HepG2 (cell line): ENCODE data around the gene GPBAR1. TPM values are rescaled to one million over a fixed set of nuclear protein-coding genes. Genes with fewer than 3 reads are reported as not detected.

ENCODE experiments used
- ADNP ChIP-seq: sonication (generic); formaldehyde crosslinking; IDR thresholded peaks from 2 replicates; pipeline ENCODE4 v1.4.0; 2020; ENCODE audit warnings: missing genetic modification reagents
- BORCS8-MEF2B ChIP-seq: sonication (generic); formaldehyde crosslinking; IDR thresholded peaks from 2 replicates; pipeline ENCODE4 v1.8.0; 2022; ENCODE audit warnings: mild to moderate bottlenecking, missing genetic modification reagents
- CHD4 ChIP-seq: fragments of 200-600 bp; sonication (generic); IDR thresholded peaks from 2 replicates; pipeline ENCODE4 v1.7.0; 2017; ENCODE audit warnings: mild to moderate bottlenecking, low read length, borderline replicate concordance
- EED ChIP-seq: sonication (generic); formaldehyde crosslinking; IDR thresholded peaks from 2 replicates; pipeline ENCODE4 v1.5.0; 2020; ENCODE audit warnings: mild to moderate bottlenecking, missing genetic modification reagents
- GLI4 ChIP-seq: sonication (generic); formaldehyde crosslinking; IDR thresholded peaks from 2 replicates; pipeline ENCODE4 v1.5.1; 2020; ENCODE audit warnings: missing genetic modification reagents, mild to moderate bottlenecking, moderate library complexity, borderline replicate concordance
- KDM4B ChIP-seq: sonication (generic); formaldehyde crosslinking; IDR thresholded peaks from 2 replicates; pipeline ENCODE4 v1.4.0; 2020; ENCODE audit warnings: missing genetic modification reagents
- NR2F1 ChIP-seq, 2 experiments: fragments of 450-650 bp in 1 of 2; formaldehyde crosslinking in 1 of 2; IDR thresholded peaks; 2 replicates each; pipeline versions ENCODE4 v1.5.0 to v1.6.1; 2016 to 2020; ENCODE audit warnings: mild to moderate bottlenecking in 1 of 2, missing compliant biosample characterization in 1 of 2, missing genetic modification reagents in 1 of 2, moderate library complexity in 1 of 2
- RAD21 ChIP-seq: fragments of 450-650 bp; formaldehyde crosslinking; IDR thresholded peaks from 2 replicates; pipeline ENCODE4 v1.5.0; 2020; ENCODE audit warnings: mild to moderate bottlenecking
- RXRA ChIP-seq: sonication (generic); formaldehyde crosslinking; IDR thresholded peaks from 2 replicates; pipeline ENCODE4 v1.5.1; 2020; ENCODE audit warnings: missing genetic modification reagents
- SCMH1 ChIP-seq: sonication (generic); formaldehyde crosslinking; IDR thresholded peaks from 2 replicates; pipeline ENCODE4 v1.9.0; 2021; ENCODE audit warnings: missing genetic modification reagents, mild to moderate bottlenecking, borderline replicate concordance
- SMAD1 ChIP-seq: sonication (generic); formaldehyde crosslinking; IDR thresholded peaks from 2 replicates; pipeline ENCODE4 v1.4.0; 2020; ENCODE audit warnings: missing genetic modification reagents, low read depth, mild to moderate bottlenecking, borderline replicate concordance
- TMF1 ChIP-seq: sonication (generic); formaldehyde crosslinking; IDR thresholded peaks from 2 replicates; pipeline ENCODE4 v1.8.1; 2022; ENCODE audit warnings: low read depth, missing genetic modification reagents
- XRCC5 ChIP-seq: fragments of 200-400 bp; formaldehyde crosslinking; optimal IDR thresholded peaks from 2 replicates; pipeline ENCODE3; 2017; ENCODE audit warnings: mild to moderate bottlenecking, low read length
- ZFYVE20 ChIP-seq: sonication (generic); formaldehyde crosslinking; IDR thresholded peaks from 2 replicates; pipeline ENCODE4 v1.8.0; 2023; ENCODE audit warnings: low read depth, mild to moderate bottlenecking, moderate library complexity, missing genetic modification reagents, borderline replicate concordance
- ZNF124 ChIP-seq: sonication (generic); formaldehyde crosslinking; IDR thresholded peaks from 2 replicates; pipeline ENCODE4 v1.4.0; 2020; ENCODE audit warnings: missing genetic modification reagents
- ZNF44 ChIP-seq: sonication (generic); formaldehyde crosslinking; IDR thresholded peaks from 2 replicates; pipeline ENCODE4 v1.5.1; 2020; ENCODE audit warnings: mild to moderate bottlenecking, missing genetic modification reagents
- ZNF530 ChIP-seq: sonication (generic); formaldehyde crosslinking; IDR thresholded peaks from 2 replicates; pipeline ENCODE4 v1.5.0; 2020; ENCODE audit warnings: low read depth, mild to moderate bottlenecking, missing genetic modification reagents
- ZNF564 ChIP-seq: sonication (generic); formaldehyde crosslinking; IDR thresholded peaks from 2 replicates; pipeline ENCODE4 v1.8.1; 2023; ENCODE audit warnings: mild to moderate bottlenecking, missing genetic modification reagents
- ZNF598 ChIP-seq: sonication (generic); formaldehyde crosslinking; IDR thresholded peaks from 2 replicates; pipeline ENCODE4 v1.5.1; 2020; ENCODE audit warnings: mild to moderate bottlenecking, missing genetic modification reagents, borderline replicate concordance
- polyA plus RNA-seq, 8 experiments: library from polyadenylated mRNA; depleted of rRNA in 3 of 8; stranded (reverse) in 7 of 8; unstranded in 1 of 8; fragments of >200 nt; fragmentation: Illumina TruSeq in 4 of 8; extraction: Trizol in 4 of 8; gene quantifications; 2 replicates each; pipeline versions ENCODE4 v1.2.1 to v1.2.3, GENCODE V29; 2011 to 2016; ENCODE audit warnings: low read depth in 4 of 8, missing spikeins in 1 of 8, mixed read lengths in 1 of 8; ENCODE audit not compliant: insufficient read depth in 1 of 8
- total RNA-seq, 5 experiments: library from RNA; depleted of rRNA; stranded (reverse); fragments of >200 nt; fragmentation: Illumina TruSeq; extraction: Trizol; gene quantifications; 2 replicates each; pipeline ENCODE4 v1.2.3, GENCODE V29; 2016; ENCODE audit warnings: low read depth in 1 of 5
- TF ChIP-seq, protein P1 (sequence below): sonication (generic); formaldehyde crosslinking; conservative IDR thresholded peaks from 2 replicates; pipeline ENCODE4 v1.5.0; 2020; ENCODE audit warnings: missing genetic modification reagents
- TF ChIP-seq, protein P2 (sequence below): sonication (generic); formaldehyde crosslinking; IDR thresholded peaks from 2 replicates; pipeline ENCODE4 v1.9.0; 2021; ENCODE audit warnings: missing genetic modification reagents, borderline replicate concordance
- TF ChIP-seq, protein P3 (sequence below): sonication (generic); formaldehyde crosslinking; IDR thresholded peaks from 2 replicates; pipeline ENCODE4 v1.8.1; 2023; ENCODE audit warnings: mild to moderate bottlenecking, missing genetic modification reagents, borderline replicate concordance
- TF ChIP-seq, protein P4 (sequence below): sonication (generic); formaldehyde crosslinking; IDR thresholded peaks from 2 replicates; pipeline ENCODE4 v1.4.0; 2020; ENCODE audit warnings: missing genetic modification reagents

Gene GPBAR1
- total and polyA plus RNA-seq, 2 of the 13 experiments (the other 11 are each of a cell fraction or from before 2014, with no cell fraction given): 0.05 to 0.09 TPM

DNA sequence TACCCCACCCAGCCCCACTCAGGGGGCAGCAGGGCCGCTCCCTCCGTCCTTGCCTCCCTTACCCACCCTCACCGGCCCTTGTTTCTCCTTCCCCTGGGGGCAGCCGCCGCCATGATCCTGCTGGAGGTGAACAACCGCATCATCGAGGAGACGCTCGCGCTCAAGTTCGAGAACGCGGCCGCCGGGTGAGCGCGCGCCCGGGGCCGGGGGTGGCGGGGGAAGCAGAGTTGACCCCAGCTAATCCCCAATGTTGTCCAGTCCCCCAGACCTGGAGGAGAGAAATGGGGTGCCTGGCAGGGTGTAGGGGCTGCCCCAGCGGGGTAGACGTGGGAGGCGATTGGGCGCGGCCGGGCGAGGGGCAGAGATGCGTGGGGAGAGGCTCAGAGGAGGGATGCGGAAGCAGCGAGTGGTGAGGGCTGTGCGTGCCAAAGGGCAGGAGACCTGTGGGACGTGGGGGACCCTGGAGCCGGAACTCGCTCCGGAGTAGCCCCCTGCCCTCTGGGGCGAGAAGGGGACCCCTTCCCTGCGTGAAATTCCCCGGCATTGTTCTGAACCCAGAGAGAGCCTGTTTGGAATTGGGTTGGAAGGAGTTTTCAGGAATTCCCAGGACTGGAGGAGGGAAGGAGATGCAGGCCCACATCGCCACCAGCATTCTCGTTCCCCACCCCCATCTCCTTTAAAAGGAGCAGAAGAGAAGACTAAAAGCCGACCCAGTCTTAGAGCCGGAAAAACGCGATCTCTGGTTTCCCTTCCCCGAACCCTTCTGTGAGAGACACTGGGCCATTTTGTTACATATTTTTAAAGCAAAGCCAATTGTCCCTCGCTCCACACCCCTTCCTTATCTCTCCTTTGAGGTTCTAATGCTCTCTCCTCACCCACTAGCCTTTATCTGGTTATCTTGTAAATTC lies 43.2 kb upstream of the GPBAR1 start (continued):
- TF ChIP-seq KDM4B (no peak), EED (no peak), ADNP (CRISPR knock-in tag) (no peak), ZNF598 (CRISPR knock-in tag) (no peak), TMF1 (CRISPR knock-in tag) (no peak), ZNF124 (CRISPR knock-in tag) (no peak), NR2F1 (CRISPR knock-in tag; IDR thresholded peaks at IDR 0.05) (no peak), CHD4 (no peak), ZNF44 (CRISPR knock-in tag) (no peak), XRCC5 (peak; percentile 24), SMAD1 (CRISPR knock-in tag) (no peak), RXRA (CRISPR knock-in tag) (no peak), ZNF564 (CRISPR knock-in tag) (no peak), SCMH1 (CRISPR knock-in tag) (no peak), BORCS8-MEF2B (CRISPR knock-in tag) (no peak; the same call in 1 of the 2 replicates), ZNF530 (CRISPR knock-in tag) (no peak), ZFYVE20 (CRISPR knock-in tag) (no peak), GLI4 (no peak), RAD21 (CRISPR knock-in tag) (no peak)
- TF ChIP-seq, protein P1, sequence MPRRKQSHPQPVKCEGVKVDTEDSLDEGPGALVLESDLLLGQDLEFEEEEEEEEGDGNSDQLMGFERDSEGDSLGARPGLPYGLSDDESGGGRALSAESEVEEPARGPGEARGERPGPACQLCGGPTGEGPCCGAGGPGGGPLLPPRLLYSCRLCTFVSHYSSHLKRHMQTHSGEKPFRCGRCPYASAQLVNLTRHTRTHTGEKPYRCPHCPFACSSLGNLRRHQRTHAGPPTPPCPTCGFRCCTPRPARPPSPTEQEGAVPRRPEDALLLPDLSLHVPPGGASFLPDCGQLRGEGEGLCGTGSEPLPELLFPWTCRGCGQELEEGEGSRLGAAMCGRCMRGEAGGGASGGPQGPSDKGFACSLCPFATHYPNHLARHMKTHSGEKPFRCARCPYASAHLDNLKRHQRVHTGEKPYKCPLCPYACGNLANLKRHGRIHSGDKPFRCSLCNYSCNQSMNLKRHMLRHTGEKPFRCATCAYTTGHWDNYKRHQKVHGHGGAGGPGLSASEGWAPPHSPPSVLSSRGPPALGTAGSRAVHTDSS (CRISPR knock-in tag): no peak
- TF ChIP-seq, protein P2, sequence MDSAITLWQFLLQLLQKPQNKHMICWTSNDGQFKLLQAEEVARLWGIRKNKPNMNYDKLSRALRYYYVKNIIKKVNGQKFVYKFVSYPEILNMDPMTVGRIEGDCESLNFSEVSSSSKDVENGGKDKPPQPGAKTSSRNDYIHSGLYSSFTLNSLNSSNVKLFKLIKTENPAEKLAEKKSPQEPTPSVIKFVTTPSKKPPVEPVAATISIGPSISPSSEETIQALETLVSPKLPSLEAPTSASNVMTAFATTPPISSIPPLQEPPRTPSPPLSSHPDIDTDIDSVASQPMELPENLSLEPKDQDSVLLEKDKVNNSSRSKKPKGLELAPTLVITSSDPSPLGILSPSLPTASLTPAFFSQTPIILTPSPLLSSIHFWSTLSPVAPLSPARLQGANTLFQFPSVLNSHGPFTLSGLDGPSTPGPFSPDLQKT (CRISPR knock-in tag): no peak
- TF ChIP-seq, protein P3, sequence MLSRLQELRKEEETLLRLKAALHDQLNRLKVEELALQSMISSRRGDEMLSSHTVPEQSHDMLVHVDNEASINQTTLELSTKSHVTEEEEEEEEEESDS: 0 out of 2 replicates have a peak, but pooled peaks have one; percentile 55
- TF ChIP-seq, protein P4, sequence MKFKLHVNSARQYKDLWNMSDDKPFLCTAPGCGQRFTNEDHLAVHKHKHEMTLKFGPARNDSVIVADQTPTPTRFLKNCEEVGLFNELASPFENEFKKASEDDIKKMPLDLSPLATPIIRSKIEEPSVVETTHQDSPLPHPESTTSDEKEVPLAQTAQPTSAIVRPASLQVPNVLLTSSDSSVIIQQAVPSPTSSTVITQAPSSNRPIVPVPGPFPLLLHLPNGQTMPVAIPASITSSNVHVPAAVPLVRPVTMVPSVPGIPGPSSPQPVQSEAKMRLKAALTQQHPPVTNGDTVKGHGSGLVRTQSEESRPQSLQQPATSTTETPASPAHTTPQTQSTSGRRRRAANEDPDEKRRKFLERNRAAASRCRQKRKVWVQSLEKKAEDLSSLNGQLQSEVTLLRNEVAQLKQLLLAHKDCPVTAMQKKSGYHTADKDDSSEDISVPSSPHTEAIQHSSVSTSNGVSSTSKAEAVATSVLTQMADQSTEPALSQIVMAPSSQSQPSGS (CRISPR knock-in tag): no peak
